GM18505 (cell line): ENCODE measurements around the gene C2CD2.

Experiments
- ATAC-seq: cut with Tn5 transposase; IDR thresholded peaks from one replicate; pipeline ENCODE4 v1.9.1; 2021; ENCODE audit not compliant: unreplicated experiment
- POLR2A ChIP-seq: IDR thresholded peaks from 4 replicates; pipeline ENCODE4 v1.6.1; 2011; ENCODE audit warnings: borderline replicate concordance; ENCODE audit not compliant: insufficient read depth, insufficient read length; ENCODE audit errors: extremely low read depth

C2CD2 gene

DNA sequence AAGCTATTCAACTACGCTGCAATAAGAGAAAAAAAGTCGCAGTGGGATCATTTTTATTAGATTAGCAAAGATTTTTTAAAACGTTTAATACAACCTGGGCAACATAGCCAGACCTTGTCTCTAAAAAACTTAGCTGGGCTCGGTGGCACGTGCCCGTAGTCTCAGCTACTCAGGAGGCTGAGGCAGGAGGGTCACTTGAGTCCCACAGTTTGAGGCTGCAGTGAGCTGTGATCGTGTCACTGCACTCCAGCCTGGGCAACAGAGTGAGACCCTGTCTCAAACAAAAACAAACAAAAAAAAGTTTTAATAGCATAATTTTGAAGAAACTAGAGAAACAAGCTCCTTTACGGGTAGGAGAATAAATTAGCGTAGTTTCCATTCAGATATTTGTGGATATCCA lies 73.7 kb downstream of the C2CD2 start:
- no peak for ATAC-seq
- no peak for TF ChIP-seq POLR2A

DNA sequence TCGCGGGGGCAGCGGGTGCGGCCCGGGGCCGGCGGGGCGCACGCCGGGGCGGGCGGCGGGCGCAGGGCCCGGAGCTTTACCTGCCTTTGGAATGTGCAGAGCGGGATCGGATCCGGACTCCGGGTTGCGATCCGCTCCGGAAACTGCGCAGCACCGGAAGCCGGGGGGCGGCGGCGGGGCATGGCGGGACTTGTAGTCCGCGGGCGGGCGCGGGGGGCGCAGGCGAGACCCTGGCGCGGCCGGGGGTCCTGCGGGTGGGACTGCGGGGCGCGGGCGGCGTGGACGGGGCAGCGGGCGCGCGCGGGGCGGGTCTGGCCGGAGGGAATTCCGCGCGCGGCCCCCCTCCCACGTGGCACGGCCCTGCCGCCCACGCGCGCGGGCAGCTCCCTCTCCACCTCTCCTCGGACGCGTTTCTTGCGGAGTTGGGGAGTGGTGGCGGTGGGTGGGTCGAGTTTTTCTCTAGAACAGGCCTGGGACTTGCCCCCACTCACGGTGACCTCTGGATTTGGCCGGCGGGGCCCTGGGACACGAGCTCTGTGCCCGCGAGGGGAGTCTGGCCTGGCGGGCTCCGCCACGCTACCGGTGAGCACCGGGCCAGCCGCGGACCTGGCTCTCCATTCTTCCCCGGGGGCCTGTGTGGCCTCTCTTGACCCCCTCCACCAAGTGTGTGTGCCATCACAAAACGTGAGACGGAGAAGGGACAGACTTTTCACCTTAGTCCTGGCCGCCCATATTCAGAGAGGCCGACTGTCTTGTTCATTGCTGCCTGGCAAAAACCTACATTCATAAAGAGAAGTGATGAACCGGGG lies 74.4 kb downstream of the C2CD2 start, which contains the start of gene PRDM15:
Gene PRDM15 (minus strand): TSS at position 155 of the 809 bp plus-strand sequence. CDS start 18,981 bp downstream, outside the sequence.
- peak; percentile 62 for TF ChIP-seq POLR2A
- peak; percentile 57 for ATAC-seq

DNA sequence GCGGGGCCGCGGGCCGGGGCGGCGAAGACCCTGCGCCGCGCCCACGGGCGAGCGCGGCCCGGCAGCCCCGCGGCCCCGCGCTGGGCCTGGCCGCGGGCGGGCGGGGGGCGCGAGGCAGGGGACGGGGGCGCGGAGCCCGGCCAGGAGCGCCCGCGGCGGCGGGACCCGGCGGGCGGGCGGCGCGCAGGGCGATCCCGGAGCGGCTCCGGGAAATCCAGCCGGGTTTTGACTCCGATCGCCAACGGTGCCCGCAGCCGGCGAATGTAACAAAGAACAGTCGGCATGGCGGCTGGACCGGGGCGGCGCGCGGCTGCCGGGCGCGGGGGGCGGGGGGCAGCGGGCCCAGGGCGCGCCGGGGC lies 75.0 kb downstream of the C2CD2 start:
- no peak for TF ChIP-seq POLR2A
- ATAC-seq, result peak; percentile 61

DNA sequence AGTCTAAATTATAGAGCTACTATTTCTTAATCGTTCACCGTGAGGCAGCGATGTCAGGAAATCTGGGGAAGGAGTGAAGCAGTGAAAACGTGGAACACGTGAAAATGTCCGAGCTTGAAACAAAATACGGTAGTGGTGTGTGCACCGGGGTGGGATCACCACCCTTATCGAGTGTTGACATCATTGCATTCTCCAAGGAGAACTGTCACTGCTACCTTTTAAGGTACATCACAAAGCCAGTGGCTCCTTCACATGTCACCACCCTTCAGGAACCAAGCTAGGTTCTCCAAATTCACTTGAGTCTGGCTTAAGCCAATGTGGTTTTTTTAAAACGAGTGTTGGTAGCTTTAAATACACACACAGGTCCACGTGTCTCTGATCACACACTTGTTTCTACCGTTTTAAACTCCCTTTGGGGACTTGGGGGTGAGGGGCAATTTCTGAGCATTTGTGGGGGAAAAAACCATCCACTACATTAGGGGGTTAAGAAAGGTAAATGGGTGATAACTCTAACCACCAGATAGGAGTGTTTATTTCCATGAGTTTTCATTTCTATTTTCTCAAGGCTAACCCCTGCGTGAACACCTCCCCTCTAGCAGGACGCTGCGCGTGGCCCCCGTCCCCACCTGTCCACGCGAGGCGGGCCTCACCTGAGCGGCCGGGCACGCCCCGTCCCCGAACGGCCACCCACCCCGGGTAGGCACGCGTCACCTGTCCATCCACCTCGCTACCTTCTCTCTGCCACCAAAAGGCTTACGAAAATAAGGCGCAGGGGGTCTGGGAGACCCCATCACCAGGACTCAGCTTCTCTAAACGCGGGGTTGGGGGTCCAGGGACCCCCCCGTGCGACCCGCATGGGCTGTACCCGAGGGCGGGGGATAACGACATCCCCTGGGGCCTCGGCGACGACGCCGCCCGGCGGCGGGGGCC lies 75.7 kb downstream of the C2CD2 start:
- TF ChIP-seq POLR2A, result no peak
- ATAC-seq, result peak; percentile 32

DNA sequence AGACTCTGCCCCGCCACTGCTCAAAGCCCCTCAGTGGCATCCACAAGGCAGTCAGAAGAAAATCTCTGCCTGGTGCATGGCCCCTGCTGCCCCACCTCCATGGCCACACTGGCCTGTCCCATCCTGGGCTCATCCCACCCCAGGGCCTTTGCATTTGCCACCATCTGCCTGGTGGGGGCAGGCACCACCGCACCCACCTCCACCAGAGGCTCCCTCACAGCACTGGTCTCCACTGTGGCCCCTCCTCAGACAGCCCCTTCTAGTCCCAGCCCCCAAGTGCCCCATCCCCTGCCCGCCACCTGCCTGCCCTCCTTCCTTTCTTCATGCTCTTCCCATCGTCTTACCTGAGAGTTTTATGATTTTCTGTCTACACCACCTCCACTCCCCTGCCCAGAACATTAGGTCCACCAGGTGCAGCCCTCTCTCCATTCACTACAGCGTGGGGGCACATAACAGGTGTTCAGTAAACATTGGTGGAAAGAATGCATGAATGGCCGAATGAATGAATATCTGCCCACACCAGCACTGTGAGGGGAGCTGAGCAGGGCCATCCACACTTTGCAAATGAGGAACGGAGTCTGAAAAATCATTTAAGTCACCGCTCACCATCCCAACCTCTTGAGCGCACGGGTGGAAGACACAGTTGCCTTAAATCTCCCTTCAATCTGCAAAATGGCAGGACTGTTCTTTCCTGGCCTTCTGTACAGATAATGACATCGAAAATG lies 76.7 kb downstream of the C2CD2 start:
- no peak for ATAC-seq
- TF ChIP-seq POLR2A, result no peak

DNA sequence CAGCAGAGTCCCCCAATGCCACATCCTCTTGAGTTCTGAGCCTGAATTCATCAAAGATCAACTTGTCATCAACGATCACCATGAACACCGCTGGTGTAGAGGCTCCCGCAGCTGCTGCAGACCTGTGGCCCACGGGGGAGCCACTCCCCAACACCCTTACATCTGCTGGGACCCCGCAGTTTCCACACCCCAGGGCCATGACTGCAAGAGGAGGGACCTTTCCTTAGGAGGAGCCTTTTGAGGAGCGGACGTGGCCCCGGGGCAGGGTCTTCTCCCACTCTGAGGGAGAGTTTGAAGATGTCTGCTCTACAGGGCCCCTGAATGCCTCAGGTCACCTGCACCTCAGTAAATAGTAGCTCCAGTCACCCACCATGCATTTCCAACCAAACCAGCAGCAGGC lies 77.4 kb downstream of the C2CD2 start:
- ATAC-seq, result no peak
- TF ChIP-seq POLR2A, result no peak

DNA sequence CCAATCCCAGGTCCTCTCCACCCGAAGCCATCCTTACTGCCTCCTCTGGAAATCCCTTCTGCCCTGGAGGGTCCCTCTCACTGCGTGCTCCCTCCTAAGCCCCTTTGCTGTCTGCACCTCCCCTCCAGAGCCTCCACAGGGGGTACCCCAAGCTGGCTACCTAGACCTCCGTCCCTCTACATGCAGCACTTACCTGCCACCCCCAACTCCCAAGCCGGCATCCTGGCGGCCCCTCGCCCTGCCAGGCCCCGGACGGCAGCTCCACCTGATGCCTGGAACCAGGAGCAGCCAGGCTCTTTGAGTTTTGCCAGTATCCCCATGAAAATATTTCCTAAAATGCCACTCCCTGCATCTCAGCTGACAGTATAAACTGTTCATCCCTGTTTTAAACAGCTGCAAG lies 78.7 kb downstream of the C2CD2 start:
- no peak for ATAC-seq
- no peak for TF ChIP-seq POLR2A

DNA sequence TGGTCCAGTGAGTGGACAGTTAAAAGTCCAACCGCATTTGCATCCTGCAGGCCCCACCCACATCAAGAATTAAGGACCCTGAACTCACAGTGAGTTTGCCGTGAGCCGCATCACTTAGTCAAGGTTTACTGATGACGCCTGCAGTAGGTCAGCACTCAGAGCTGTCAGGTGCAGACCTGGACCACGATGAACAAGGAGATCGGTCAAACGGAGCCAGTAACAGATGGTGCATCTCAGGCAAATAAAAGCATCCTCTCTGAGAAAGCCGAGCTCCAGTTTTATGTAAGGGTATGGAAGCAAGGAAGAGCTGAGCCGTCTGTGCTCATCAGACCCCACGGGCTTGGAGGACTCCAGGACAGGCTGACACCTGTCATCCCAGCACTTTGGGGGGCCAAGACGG lies 79.2 kb downstream of the C2CD2 start:
- no peak for TF ChIP-seq POLR2A

DNA sequence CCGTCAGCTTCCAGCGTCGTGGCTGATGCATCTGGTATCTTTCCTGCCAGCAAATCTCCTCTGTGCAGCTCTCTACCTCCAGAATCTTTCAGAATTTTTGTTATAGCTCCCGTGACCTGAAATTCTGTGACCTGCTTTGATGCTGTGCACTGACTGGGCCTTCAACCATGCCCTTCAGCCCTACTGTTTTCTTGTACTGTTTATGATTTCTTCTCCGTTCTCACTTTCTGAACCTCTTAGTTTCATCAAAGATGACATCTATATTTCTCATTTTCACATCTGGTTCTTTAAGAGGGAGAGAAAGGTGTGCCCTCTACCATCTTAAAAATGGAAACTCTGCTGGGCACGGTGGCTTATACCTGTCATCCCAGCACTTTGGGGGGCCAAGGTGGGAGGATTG lies 80.4 kb downstream of the C2CD2 start:
- TF ChIP-seq POLR2A, result no peak
- no peak for ATAC-seq

More for the DNA sequence above, 79.2 kb downstream of the C2CD2 start:
- ATAC-seq, result no peak

DNA sequence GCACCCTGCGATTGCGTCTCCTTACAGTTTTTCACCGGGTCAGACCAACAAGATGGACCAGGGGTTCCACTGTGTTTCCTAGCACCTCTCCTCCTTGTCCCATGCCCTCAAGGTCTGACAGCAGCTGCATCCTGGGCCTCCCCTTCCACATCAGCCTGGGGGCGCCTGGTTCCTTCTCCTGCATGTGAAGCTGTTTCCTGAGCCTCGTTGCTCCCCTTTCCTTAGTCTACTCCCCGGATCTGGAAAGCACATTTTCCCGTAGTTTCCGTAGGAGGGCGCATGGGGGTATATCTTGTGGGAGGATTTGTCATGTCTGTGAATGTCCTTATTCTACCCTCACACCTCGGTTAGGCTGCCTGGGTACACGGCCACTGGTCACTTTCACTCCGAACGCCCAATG lies 80.8 kb downstream of the C2CD2 start:
- TF ChIP-seq POLR2A, result no peak
- ATAC-seq, result no peak

DNA sequence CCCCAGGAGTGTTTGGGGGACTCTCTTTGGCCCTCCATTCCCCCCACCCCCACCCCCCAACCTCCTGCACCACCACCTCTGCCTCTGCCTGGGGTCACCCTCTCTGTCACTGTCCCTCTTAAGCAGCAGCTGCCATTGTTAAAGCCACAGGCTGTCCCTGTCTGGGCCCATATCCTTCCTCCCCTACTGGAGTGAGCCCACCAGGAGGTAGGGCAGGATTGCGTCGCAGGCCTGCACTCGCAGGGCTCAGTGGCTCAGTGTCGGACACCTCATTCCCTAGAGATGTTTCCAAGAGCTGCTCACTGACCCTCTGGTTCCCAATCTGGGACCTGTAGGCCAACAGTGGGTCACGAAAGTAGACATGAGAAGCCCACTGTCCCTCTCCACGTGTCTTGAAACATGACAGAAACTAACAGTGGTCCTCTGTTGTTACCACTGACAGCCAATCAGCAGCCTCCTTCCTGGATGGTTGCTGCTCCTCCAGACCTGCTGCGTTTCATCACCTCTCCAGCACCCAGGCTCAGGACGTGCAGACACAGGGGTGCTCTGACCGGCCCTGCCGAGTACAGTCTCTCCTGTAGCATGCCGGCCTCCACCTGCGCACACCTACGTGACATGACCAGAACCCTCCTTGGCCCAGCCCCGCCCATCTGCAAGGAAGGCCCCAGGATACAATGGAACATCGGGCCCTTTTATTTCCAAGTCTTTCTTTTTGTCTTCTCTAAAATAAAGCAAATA lies 82.4 kb downstream of the C2CD2 start:
- ATAC-seq, result no peak
- no peak for TF ChIP-seq POLR2A

DNA sequence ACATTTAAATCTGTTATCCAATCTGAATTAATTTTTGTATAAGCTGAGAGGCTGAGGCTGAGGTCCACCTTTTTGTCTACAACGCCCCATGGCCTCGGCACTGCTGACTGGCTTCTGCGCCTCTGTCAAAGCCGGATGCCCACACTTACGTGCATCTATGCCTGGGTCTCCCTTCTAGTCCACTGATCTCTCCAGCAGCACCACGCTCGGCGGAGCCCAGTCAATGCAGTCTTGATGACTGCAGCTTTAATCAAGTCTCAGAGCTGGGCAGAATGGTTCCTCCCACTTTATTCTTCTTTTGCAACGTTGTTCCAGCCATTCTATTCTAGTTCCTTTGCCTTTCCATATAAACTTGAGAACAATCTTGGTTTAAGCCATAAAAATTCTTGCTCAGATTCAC lies 84.0 kb downstream of the C2CD2 start:
- no peak for TF ChIP-seq POLR2A
- ATAC-seq, result no peak
